ENCODE measurements around the gene CTRB2. TPM values are rescaled to one million over a fixed set of nuclear protein-coding genes. Genes with fewer than 3 reads are reported as not detected.
A peak's percentile ranks its signal among the peaks of the same experiment; 100 is the strongest.

Gene CTRB2
- total and polyA plus RNA-seq, 2 of the 8 experiments (the other 6 are each of a cell fraction or from before 2014, with no cell fraction given): not detected

- Histone ChIP-seq H2AK5ac (ENCODE audit: low read depth, low read length) (peak overlapping the region; percentile 55; the same call in 1 of the 2 replicates), H3K27me3 (replicated peaks in 1 of 4; ENCODE audit: control insufficient read depth in 3 of 4, extremely low read depth in 1 of 4, insufficient read depth in 3 of 4, low read length in 3 of 4) (no peaks in the 10 kb centered on the region), H2BK5ac (ENCODE audit: low read depth, low read length) (peak overlapping the region; percentile 64), H3K23ac (ENCODE audit: insufficient read length) (no peak overlapping the region), H3K4me3 (ENCODE audit: extremely low read depth in 1 of 4, insufficient read depth in 2 of 4, low read depth in 3 of 4, low read length in 4 of 4) (no peak overlapping the region), H2BK12ac (ENCODE audit: low read depth, low read length) (peak overlapping the region; percentile 62; the same call in 1 of the 2 replicates), H2BK20ac (ENCODE audit: low read length) (no peak overlapping the region), H3K9ac (replicated peaks in 1 of 4; ENCODE audit: extremely low read depth in 1 of 4, low read depth in 3 of 4, low read length in 3 of 4) (no peak overlapping the region; a peak in 1 of 7 replicates), H3K14ac (ENCODE audit: insufficient read length) (no peak overlapping the region), H4K20me1 (replicated peaks in 1 of 2; ENCODE audit: control insufficient read depth in 1 of 2, insufficient read depth in 2 of 2, low read length in 2 of 2) (peaks cover 46 to 59% of the 10 kb centered on the region in 2 experiments), H2AFZ (ENCODE audit: low read length) (no peak overlapping the region), H4K91ac (replicated peaks; ENCODE audit: insufficient read length, low read length) (no peak overlapping the region), H3K4me1 (replicated peaks in 1 of 4; ENCODE audit: control insufficient read depth in 3 of 4, insufficient read depth in 4 of 4, low read length in 3 of 4) (peaks cover 0 to 56% (median 43%) of the 10 kb centered on the region in 4 experiments; a peak in 6 of 7 replicates), H3K56ac (replicated peaks; ENCODE audit: insufficient read length, low read depth, low read length) (peak overlapping the region; percentile 5), H3K79me1 (ENCODE audit: low read depth, low read length) (peaks cover 31% of the 10 kb centered on the region), H2BK15ac (ENCODE audit: low read length) (no peak overlapping the region), H3K27ac (ENCODE audit: low read depth, low read length) (peak overlapping the region; percentile 50), H2BK120ac (replicated peaks; ENCODE audit: low read depth, low read length) (no peak overlapping the region), H3K79me2 (ENCODE audit: control insufficient read depth in 1 of 2, insufficient read depth in 2 of 2, low read length in 2 of 2) (peaks cover 27 to 93% of the 10 kb centered on the region in 2 experiments), H3K4me2 (ENCODE audit: insufficient read depth in 1 of 2, low read depth in 2 of 2, low read length in 2 of 2) (peak overlapping the region in 1 of 2 experiments; percentile 22; a peak in 2 of 4 replicates), H3K4ac (replicated peaks; ENCODE audit: insufficient read length, low read depth, low read length) (no peak overlapping the region), H4K5ac (ENCODE audit: insufficient read length, low read depth, low read length) (no peak overlapping the region), H3K9me3 (ENCODE audit: insufficient read depth in 2 of 2, low read depth in 1 of 2, low read length in 1 of 2) (no peaks in the 10 kb centered on the region), H4K8ac (ENCODE audit: extremely low read depth, insufficient read depth, low read length) (no peak overlapping the region), H3K18ac (ENCODE audit: extremely low read depth, low read length) (peak overlapping the region; percentile 7; the same call in 1 of the 2 replicates), H3K23me2 (ENCODE audit: low read depth, low read length) (peaks cover 3% of the 10 kb centered on the region; the same call in 1 of the 2 replicates), H3K36me3 (ENCODE audit: control insufficient read depth in 2 of 4, insufficient read depth in 4 of 4, low read length in 3 of 4) (peaks cover 0 to 14% (median 4%) of the 10 kb centered on the region in 4 experiments; a peak in 6 of 8 replicates)
- FAIRE-seq (no peak), DNase-seq (ENCODE audit: low read depth in 1 of 2, low spot score in 2 of 2) (no peak)
- TF ChIP-seq POLR2A (IDR thresholded peaks at IDR 0.05; ENCODE audit: control extremely low read depth in 1 of 2, low read depth in 2 of 2, low read length in 2 of 2) (peak in 1 of 2 experiments; percentile 63; a peak in 1 of 3 replicates), KDM4A (IDR thresholded peaks at IDR 0.05; ENCODE audit: low read depth, low read length, severe bottlenecking) (no peak)
- POLR2A ChIA-PET (ENCODE audit: partially characterized antibody): interaction anchor here (1.1 to 22.7 kb wide), 10 partner anchors 3 to 40 kb away, joined by 3 to 375 read pairs (median 4); partner anchors contain the start of gene BCAR1
- WGBS, 2 experiments (ENCODE audit: extremely low coverage in 1 of 2, insufficient coverage in 1 of 2, insufficient read length in 1 of 2, insufficient replicate concordance in 2 of 2, low coverage in 1 of 2, low lambda C conversion rate in 2 of 2, missing lambda C conversion rate in 1 of 2): 91% methylated on average over 12 of the region's 12 CpGs; no CpG with 5 or more reads in 1 of the 2 experiments
- CTCF ChIA-PET (ENCODE audit: partially characterized antibody): interaction anchor here (1.2 to 15.7 kb wide), 4 partner anchors 10 to 49 kb away, joined by 3 to 236 read pairs (median 4); no protein-coding TSS in a partner anchor
Measured at GRCh38 chr16:75246504-75247205, 39.7 kb upstream of the CTRB2 start.
